Activated CD8-positive, alpha-beta memory T cell treated with anti-CD3 and anti-CD28 coated beads, Interleukin-2, amount 50 U/mL, for 1 hour (primary cell): ENCODE measurements around the gene ARHGEF40.

ENCODE experiments used
- DNase-seq: peaks from one replicate; pipeline ENCODE4 v3.0.0-alpha.2; 2020; ENCODE audit errors: extremely low read depth

Gene ARHGEF40

DNA sequence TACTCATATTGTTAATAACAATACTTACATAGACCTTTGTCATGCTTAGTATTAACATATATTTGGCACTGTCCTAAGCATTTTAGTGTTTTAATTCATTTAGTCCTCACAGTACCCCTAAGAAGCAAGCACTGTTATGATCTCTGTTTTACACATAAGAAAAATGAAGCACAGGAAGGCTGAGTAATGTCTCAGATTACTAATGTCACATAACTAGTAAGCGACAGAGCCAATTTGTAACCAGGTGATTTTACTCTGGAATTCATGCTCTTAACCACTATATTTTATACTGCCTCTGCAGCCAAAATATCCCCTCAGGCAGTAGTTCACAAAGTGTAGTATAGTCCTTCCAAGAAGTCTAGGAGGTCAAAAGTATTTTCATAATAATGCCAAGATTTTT lies 51.0 kb downstream of the ARHGEF40 start:
- no peak for DNase-seq

- DNase-seq, result no peak
Observed at GRCh38 chr14:21123429-21123828, 53.3 kb downstream of the ARHGEF40 start.

- DNase-seq, result no peak
Observed at GRCh38 chr14:21133901-21134300, 63.8 kb downstream of the ARHGEF40 start.

GRCh38 chr14:21136024-21136423 lies 65.9 kb downstream of the ARHGEF40 start:
- DNase-seq, result no peak
